ENCODE measurements around the gene ATF6.

DNA sequence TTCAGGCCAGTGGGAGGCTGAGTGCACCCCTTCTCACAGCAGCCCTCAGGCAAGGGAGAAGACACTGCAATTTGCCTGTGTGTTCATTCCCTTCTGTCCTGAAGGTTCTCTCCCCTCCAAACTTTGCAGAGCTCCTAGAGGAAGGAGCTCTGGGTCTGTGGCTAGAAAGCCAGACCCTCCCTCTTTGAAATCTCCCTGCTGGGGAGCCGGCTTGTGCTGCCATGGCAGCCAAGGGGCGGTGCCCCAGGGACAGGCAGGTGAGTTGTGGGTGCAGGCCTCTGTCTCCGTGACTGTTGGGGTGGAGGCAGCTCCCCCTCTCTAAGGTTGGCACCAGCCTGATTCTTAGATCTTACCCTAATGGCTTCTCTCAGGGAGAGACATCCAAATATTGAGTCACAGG lies 204.5 kb downstream of the ATF6 start:
- TF ChIP-seq, protein P1, sequence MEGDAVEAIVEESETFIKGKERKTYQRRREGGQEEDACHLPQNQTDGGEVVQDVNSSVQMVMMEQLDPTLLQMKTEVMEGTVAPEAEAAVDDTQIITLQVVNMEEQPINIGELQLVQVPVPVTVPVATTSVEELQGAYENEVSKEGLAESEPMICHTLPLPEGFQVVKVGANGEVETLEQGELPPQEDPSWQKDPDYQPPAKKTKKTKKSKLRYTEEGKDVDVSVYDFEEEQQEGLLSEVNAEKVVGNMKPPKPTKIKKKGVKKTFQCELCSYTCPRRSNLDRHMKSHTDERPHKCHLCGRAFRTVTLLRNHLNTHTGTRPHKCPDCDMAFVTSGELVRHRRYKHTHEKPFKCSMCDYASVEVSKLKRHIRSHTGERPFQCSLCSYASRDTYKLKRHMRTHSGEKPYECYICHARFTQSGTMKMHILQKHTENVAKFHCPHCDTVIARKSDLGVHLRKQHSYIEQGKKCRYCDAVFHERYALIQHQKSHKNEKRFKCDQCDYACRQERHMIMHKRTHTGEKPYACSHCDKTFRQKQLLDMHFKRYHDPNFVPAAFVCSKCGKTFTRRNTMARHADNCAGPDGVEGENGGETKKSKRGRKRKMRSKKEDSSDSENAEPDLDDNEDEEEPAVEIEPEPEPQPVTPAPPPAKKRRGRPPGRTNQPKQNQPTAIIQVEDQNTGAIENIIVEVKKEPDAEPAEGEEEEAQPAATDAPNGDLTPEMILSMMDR (IDR thresholded peaks at IDR 0.05; ENCODE audit: low read depth, low read length, poor library complexity, severe bottlenecking) = no peak
- no peak for TF ChIP-seq EZH2phosphoT487 (IDR thresholded peaks at IDR 0.05; ENCODE audit: borderline replicate concordance, low read length)

Data from DOHH2 (cell line).